ENCODE results near the gene NCOA1. TPM values are rescaled to one million over a fixed set of nuclear protein-coding genes. Genes with fewer than 3 reads are reported as not detected.

Gene NCOA1
- total and polyA plus RNA-seq, 2 of the 4 experiments (the other 2 are of a cell fraction), result 6.7 to 11.3 TPM

DNA sequence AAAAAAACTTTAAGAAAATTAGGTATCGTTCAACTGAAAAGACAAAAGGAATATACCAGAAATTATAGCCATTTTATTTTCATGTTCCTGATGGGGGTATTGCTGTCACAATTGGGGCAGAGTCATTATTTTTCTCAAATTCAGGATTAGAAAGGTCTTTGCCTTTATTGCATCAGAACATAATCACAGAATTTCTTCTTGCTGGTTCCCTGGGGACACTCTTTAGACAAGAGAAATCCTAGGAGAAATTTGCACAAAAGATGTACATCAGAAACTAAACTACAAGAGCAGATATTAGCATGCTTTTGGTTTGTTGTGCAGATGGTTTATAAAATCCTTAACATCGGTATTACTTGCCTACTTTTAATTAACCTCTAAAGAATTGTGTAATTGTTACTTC lies 103.2 kb downstream of the NCOA1 start:
- intact Hi-C loops (cut with micrococcal nuclease) (loop anchor here (5.0 kb wide), 1 partner anchor 58 kb away; no protein-coding TSS in a partner anchor), in situ Hi-C loops (cut with MboI; ENCODE audit: low sequenced_read_pairs) (no loop called here), dilution Hi-C loops (cut with HindIII; ENCODE audit: low sequenced_read_pairs, unreplicated experiment) (no loop called here)
- no peak overlapping the region for H3K14ac ChIP-seq (replicated peaks; ENCODE audit: low read depth, low read length)
- no peaks in the 10 kb centered on the region for H3K27me3 ChIP-seq (ENCODE audit: control insufficient read depth, insufficient read depth, low read length)
- H4K20me1 ChIP-seq (ENCODE audit: insufficient read depth, low read length), result no peaks in the 10 kb centered on the region
- no peak overlapping the region for H2BK5ac ChIP-seq (ENCODE audit: low read depth, low read length, poor library complexity, severe bottlenecking)
- H3K9me1 ChIP-seq (ENCODE audit: insufficient read depth, low read length), result no peaks in the 10 kb centered on the region
- POLR2A ChIA-PET (ENCODE audit: unreplicated experiment), result no interaction called here
- H3K18ac ChIP-seq (ENCODE audit: low read depth, low read length), result no peak overlapping the region
- H3K79me1 ChIP-seq (ENCODE audit: low read depth in 1 of 2, low read length in 2 of 2), result no peaks in the 10 kb centered on the region; a peak in 1 of 4 replicates
- no peak overlapping the region for H4K8ac ChIP-seq (ENCODE audit: low read depth in 2 of 2, low read length in 2 of 2)
- no TSS peak for BruUV-seq (replicated peaks)
- no peak overlapping the region for H3K4me3 ChIP-seq (ENCODE audit: insufficient read depth, low read depth, low read length)
- H2BK120ac ChIP-seq (ENCODE audit: low read depth, low read length), result no peak overlapping the region
- no peak overlapping the region for H3K9ac ChIP-seq (ENCODE audit: low read depth, low read length)
- no peak overlapping the region for H2BK20ac ChIP-seq (ENCODE audit: low read depth, low read length)
- H2AK9ac ChIP-seq (replicated peaks; ENCODE audit: low read depth, low read length, poor library complexity), result no peak overlapping the region
- DNase-seq (no peak), ATAC-seq (ENCODE audit: low read depth) (no peak)
- H2AK5ac ChIP-seq (ENCODE audit: low read depth, low read length), result no peak overlapping the region
- H2BK15ac ChIP-seq (ENCODE audit: low read depth, low read length), result no peak overlapping the region
- no peak overlapping the region for H3K4me2 ChIP-seq (ENCODE audit: low read depth, low read length)
- no peak overlapping the region for H4K91ac ChIP-seq (ENCODE audit: insufficient read depth, low read depth, low read length)
- H3K4ac ChIP-seq (ENCODE audit: low read depth, low read length), result no peak overlapping the region
- H3K27ac ChIP-seq (ENCODE audit: insufficient read depth, low read length), result no peak overlapping the region
- H2AFZ ChIP-seq (replicated peaks; ENCODE audit: low read length, poor library complexity), result no peak overlapping the region
- no peak overlapping the region for H3K56ac ChIP-seq (ENCODE audit: extremely low read depth, insufficient read depth, low read length)
- H3K36me3 ChIP-seq (ENCODE audit: control insufficient read depth, insufficient read depth, low read length), result no peaks in the 10 kb centered on the region
- H3K23ac ChIP-seq (ENCODE audit: low read depth, low read length), result no peak overlapping the region
- TF ChIP-seq, protein P1, sequence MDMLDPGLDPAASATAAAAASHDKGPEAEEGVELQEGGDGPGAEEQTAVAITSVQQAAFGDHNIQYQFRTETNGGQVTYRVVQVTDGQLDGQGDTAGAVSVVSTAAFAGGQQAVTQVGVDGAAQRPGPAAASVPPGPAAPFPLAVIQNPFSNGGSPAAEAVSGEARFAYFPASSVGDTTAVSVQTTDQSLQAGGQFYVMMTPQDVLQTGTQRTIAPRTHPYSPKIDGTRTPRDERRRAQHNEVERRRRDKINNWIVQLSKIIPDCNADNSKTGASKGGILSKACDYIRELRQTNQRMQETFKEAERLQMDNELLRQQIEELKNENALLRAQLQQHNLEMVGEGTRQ (IDR thresholded peaks at IDR 0.05; ENCODE audit: low read depth, low read length), result no peak
- TF ChIP-seq CHD1 (IDR thresholded peaks at IDR 0.05; ENCODE audit: low read depth, low read length) (no peak), RCOR1 (IDR thresholded peaks at IDR 0.05; ENCODE audit: insufficient replicate concordance, low read length) (no peak), POLR2A (IDR thresholded peaks at IDR 0.05; ENCODE audit: low read depth, low read length) (no peak), RAD21 (IDR thresholded peaks at IDR 0.05; ENCODE audit: low read length) (no peak), MAZ (IDR thresholded peaks at IDR 0.05; ENCODE audit: borderline replicate concordance, low read depth, low read length) (no peak), BHLHE40 (IDR thresholded peaks at IDR 0.05; ENCODE audit: low read depth, low read length) (no peak), CEBPB (IDR thresholded peaks at IDR 0.05; ENCODE audit: low read depth, low read length) (no peak), MXI1 (IDR thresholded peaks at IDR 0.05; ENCODE audit: borderline replicate concordance, low read depth, low read length) (no peak), FOS (IDR thresholded peaks at IDR 0.05; ENCODE audit: low read depth, low read length) (no peak), MAFK (IDR thresholded peaks at IDR 0.05; ENCODE audit: low read depth, low read length) (no peak), SMC3 (IDR thresholded peaks at IDR 0.05; ENCODE audit: low read depth, low read length) (no peak), RFX5 (IDR thresholded peaks at IDR 0.05; ENCODE audit: low read depth, low read length) (no peak), NFE2L2 (IDR thresholded peaks at IDR 0.05; ENCODE audit: low read depth, low read length) (no peak)
- TF ChIP-seq, protein P2, sequence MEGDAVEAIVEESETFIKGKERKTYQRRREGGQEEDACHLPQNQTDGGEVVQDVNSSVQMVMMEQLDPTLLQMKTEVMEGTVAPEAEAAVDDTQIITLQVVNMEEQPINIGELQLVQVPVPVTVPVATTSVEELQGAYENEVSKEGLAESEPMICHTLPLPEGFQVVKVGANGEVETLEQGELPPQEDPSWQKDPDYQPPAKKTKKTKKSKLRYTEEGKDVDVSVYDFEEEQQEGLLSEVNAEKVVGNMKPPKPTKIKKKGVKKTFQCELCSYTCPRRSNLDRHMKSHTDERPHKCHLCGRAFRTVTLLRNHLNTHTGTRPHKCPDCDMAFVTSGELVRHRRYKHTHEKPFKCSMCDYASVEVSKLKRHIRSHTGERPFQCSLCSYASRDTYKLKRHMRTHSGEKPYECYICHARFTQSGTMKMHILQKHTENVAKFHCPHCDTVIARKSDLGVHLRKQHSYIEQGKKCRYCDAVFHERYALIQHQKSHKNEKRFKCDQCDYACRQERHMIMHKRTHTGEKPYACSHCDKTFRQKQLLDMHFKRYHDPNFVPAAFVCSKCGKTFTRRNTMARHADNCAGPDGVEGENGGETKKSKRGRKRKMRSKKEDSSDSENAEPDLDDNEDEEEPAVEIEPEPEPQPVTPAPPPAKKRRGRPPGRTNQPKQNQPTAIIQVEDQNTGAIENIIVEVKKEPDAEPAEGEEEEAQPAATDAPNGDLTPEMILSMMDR (conservative IDR thresholded peaks at IDR 0.05; ENCODE audit: low read depth, low read length), result no peak
- TF ChIP-seq, protein P3, sequence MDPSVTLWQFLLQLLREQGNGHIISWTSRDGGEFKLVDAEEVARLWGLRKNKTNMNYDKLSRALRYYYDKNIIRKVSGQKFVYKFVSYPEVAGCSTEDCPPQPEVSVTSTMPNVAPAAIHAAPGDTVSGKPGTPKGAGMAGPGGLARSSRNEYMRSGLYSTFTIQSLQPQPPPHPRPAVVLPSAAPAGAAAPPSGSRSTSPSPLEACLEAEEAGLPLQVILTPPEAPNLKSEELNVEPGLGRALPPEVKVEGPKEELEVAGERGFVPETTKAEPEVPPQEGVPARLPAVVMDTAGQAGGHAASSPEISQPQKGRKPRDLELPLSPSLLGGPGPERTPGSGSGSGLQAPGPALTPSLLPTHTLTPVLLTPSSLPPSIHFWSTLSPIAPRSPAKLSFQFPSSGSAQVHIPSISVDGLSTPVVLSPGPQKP (IDR thresholded peaks at IDR 0.05; ENCODE audit: borderline replicate concordance, low read depth, low read length), result no peak
- CTCF ChIA-PET, result no interaction called here
- H3K4me1 ChIP-seq (ENCODE audit: control insufficient read depth, insufficient read depth, low read length), result no peaks in the 10 kb centered on the region
- H3K9me3 ChIP-seq (ENCODE audit: control insufficient read depth, insufficient read depth, low read length), result no peaks in the 10 kb centered on the region
- no CpG with 5 or more reads among the region's 2 CpGs for WGBS, 2 experiments (ENCODE audit: extremely low coverage in 2 of 2, insufficient read length in 1 of 2)
- no peak overlapping the region for H4K5ac ChIP-seq (ENCODE audit: low read depth, low read length)

All from IMR-90 (cell line).